Activated naive CD8-positive, alpha-beta T cell treated with anti-CD3 and anti-CD28 coated beads, Interleukin-2, amount 50 U/mL, for 16 hours (primary cell): ENCODE measurements around the gene SNAPIN.

ENCODE experiments used
- DNase-seq: peaks from one replicate; pipeline ENCODE4 v3.0.0-alpha.2; 2020; ENCODE audit warnings: low read depth, low spot score

Gene SNAPIN

GRCh38 chr1:153658400-153659174 lies at the start of gene SNAPIN:
SNAPIN (plus strand) TSS chr1:153658703; CDS start chr1:153658744, 41 bp downstream.
- DNase-seq = peak; percentile 81

DNA sequence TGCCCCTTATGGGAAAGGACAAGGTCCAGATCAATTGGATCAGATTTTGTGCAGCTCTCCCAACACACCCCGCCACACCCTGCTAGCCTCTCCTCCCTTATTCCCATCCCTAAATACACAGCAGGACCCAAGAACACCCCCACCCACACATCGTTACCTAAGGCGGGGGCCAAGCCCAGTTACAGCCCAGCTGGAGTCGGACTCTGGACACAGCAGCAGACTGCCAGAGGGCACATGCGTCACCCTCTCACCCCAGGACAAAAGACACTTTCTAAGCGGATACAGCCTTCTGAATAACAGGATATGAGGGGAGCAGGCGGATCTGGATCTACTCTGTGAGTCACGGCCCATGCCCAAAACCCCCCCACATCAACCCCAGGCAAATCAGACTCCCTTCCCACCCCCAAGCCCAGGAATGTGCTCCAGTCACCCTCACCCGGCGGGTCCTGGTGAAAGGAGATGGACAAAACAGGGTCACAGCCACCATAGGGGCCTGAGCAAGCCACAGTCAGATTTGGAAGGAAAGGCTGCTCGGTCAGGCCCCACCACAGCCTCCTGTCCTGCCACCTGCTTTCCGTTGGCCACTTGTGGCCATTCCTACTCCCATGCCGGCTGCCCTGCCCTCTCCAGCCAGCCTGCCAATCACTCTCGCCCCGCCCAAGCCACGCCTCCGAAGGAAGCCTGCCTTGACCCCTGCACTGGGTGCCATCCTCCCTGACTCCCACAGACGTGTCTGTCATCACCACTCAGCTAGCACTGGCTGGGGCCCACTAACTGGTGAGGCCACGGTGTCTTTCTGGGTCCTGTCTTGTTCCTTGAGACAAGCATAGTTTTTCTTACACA lies 49.5 kb upstream of the SNAPIN start:
- no peak for DNase-seq

GRCh38 chr1:153609585-153609907 lies 49.0 kb upstream of the SNAPIN start:
- DNase-seq = no peak

- no peak for DNase-seq
Observed at GRCh38 chr1:153610334-153610733, 48.2 kb upstream of the SNAPIN start.

DNA sequence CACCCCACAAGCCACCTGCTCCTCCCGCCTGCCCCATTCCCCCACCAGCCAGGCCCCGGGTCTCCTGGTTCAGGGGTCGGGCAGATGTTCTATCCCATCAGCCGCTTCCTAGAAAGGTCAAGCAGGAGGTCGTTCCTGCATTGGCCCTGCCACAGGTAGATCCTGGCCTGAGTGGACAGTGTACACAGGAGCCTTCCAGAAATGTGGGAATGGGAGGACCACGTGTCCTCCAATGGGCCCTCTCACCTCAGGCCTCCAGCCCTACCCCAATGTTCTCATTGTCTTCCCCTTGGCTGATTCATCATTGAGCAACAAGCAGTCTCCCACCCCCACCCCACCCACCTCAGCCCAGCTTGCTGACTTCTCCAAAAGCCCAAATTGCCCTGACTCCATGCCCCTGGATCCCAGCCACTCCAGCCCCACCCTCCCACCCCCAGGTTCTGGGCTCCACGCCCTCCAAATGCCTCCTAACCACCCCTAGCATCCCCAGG lies 47.6 kb upstream of the SNAPIN start:
- no peak for DNase-seq

- DNase-seq = no peak
Observed at GRCh38 chr1:153611356-153611755, 47.1 kb upstream of the SNAPIN start.

- no peak for DNase-seq
Observed at GRCh38 chr1:153612111-153612754, 46.3 kb upstream of the SNAPIN start.

DNA sequence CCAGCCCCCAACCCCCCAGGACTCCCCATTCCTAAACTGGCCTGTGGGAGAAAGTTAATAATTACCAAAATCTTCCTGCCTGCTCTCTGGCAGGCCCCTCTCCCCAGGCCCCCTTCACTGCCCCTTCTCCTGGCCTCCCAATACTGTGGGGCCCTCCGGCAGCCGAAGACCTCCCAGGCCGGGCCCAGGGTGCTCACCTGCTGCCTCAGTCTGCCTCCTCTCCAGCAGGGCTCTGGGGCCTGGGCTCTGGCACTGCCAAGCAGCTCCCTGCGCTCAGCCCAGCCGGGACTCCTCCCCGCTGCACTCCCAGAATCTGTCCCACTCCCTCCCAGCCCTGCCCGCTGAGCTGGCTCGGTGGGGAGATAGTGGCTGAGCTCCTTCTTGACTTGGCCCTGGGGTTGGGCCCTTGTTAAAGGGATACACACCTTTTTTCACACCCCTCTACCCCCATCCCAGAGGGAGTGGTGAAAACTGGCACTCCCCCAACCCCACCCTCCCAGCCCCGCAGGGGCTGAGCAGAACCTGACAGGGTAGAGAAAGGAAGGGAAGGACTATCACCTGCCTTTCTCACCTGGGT lies 45.7 kb upstream of the SNAPIN start, which contains the start of gene S100A16:
TSS of gene S100A16 (minus strand) at position 383 of the 577 bp plus-strand sequence. CDS start 4,986 bp downstream, outside the sequence.
- no peak for DNase-seq

- no peak for DNase-seq
Observed at GRCh38 chr1:153613406-153613805, 45.1 kb upstream of the SNAPIN start.

DNA sequence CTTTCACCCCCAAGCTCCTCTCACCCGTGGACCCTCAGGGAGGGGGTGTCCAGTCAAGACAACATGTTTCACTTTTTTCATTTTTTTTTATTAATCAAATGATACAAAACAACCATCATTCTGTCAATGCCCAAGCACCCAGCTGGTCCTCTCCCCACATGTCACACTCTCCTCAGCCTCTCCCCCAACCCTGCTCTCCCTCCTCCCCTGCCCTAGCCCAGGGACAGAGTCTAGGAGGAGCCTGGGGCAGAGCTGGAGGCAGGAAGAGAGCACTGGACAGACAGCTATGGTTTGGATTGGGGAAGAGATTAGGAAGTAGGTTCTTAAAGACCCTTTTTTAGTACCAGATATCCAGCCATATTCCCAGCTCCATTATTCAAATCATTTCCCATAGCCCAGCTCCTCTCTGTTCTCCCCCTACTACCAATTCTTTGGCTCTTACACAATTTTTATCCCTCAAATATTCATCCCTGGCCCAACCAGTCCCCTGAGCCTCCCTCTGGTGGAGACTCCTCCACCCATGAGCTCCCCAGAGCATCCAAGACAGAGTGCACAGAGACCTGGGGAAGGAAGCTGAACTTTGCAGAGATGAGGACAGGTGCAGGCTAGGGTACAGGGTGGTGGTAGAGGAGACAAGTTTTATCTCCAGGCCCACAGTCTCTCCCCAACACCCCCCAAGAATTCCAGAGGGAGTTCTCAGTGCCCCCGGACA lies 44.2 kb upstream of the SNAPIN start:
- DNase-seq = no peak

- no peak for DNase-seq
Observed at GRCh38 chr1:153614906-153615305, 43.6 kb upstream of the SNAPIN start.

DNA sequence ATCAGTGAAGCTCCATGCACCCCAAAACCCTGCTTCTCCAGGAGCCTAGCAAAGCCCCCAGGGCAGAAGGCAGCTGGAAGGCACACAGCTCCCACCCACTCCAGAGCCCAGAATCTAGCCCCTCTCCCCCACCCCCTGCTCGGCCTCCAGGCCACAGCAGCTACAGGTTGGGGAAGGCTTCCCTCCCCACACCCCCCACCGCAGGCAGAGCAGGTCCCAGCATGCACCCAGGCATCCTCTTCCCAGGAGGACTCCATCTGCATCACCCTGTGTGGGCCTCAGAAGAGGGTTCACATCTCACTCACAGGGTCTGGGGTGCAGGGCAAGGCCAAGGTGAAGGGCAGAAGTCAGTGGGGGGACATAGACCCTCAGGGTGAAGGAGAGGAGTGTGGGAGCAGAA lies 43.1 kb upstream of the SNAPIN start:
- DNase-seq = no peak

- DNase-seq = no peak
Observed at GRCh38 chr1:153616144-153616916, 42.2 kb upstream of the SNAPIN start, which contains the start of gene S100A14. S100A14 (minus strand) TSS chr1:153616325; CDS start chr1:153615858, 467 bp downstream.

DNA sequence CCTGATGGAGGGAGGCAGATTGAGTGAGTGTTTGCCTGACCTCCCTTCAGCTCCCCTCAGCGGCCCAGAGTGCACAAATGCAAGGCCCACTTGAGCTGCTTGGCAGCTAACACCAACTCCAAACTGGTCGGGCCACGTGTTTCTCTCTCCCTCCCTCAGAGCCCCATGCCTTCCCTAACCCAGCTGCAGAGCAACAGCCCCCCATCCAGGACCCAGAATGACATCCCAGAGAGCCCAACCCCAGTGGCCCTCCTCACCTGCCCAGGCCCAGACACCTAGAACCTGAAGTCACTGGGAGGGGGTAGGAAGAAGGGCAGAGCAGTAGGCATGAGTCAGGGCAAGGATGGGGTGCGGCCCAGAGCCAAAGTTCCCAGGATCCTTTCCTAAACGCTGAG lies 41.6 kb upstream of the SNAPIN start:
- no peak for DNase-seq

GRCh38 chr1:153617663-153618062 lies 40.8 kb upstream of the SNAPIN start:
- DNase-seq = peak; percentile 23

GRCh38 chr1:153619171-153619570 lies 39.3 kb upstream of the SNAPIN start:
- no peak for DNase-seq

- DNase-seq = no peak
Observed at GRCh38 chr1:153623101-153623500, 35.4 kb upstream of the SNAPIN start.

DNA sequence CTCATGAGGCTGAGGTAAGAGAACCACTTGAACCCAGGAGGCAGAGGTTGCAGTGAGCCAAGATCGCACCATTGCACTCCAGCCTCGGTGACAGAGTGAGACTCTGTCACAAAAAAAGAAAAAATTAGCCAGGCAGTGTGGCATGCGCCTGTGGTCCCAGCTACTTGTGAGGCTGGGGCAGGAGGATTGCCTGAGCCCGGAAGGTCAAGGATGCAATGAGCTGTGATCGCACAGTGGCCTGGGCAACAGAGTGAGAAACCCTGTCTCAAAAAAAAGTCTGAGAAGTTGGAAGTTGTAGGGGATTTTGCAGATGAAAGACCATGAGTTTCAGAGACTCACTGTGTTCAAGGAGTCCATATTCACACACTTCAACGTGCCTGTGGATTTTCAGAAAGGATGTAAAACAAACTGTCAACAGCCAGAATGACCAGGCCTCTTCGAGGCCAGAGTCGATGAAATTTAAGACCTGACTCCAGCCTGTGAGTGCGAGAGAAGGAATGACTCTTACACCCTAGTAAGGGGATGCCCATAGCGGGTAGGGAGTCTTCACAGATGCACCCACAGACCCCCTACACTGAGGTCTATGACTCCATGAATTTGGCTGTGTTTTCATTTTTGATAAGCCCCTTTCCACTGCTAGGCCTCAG lies 33.4 kb upstream of the SNAPIN start:
- no peak for DNase-seq

DNA sequence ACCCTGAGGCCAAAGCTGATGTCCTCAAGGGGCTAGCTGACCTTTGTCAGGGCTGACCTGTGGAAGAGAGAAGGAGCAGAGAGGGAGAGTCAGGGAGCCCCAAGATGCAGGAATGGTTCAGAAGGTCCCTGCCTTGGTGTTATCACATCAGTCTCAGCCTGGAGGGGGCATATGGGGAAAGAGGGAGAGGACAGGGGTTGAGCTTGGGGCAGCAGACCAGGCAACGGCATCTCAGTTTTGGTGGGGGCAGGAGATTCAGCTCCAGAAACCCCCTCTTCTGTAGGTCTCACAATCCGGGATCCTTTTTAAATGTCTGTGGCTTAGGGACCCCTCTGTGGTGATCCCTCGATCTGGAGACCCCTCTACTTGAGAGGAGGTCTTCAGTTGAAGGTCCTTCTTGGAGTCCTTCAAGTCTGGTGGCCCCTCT lies 32.0 kb upstream of the SNAPIN start:
- no peak for DNase-seq
